Smooth muscle cell of the pulmonary artery (primary cell): ENCODE results near the gene MTFP1. TPM values are rescaled to one million over a fixed set of nuclear protein-coding genes. Genes with fewer than 3 reads are reported as not detected.

ENCODE experiments used
- total RNA-seq: library from RNA; depleted of rRNA; stranded (reverse); fragments of >200 nt; gene quantifications from 2 replicates; pipeline ENCODE4 v1.2.3, GENCODE V29; 2014

Gene MTFP1, protein sequence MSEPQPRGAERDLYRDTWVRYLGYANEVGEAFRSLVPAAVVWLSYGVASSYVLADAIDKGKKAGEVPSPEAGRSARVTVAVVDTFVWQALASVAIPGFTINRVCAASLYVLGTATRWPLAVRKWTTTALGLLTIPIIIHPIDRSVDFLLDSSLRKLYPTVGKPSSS
- 5.4 and 10.4 TPM in 2 replicates for total RNA-seq

GRCh38 chr22:30425616-30426387 lies at the start of gene MTFP1:
TSS of gene MTFP1 (plus strand) at chr22:30425768. CDS start at chr22:30425880, 112 bp downstream.

DNA sequence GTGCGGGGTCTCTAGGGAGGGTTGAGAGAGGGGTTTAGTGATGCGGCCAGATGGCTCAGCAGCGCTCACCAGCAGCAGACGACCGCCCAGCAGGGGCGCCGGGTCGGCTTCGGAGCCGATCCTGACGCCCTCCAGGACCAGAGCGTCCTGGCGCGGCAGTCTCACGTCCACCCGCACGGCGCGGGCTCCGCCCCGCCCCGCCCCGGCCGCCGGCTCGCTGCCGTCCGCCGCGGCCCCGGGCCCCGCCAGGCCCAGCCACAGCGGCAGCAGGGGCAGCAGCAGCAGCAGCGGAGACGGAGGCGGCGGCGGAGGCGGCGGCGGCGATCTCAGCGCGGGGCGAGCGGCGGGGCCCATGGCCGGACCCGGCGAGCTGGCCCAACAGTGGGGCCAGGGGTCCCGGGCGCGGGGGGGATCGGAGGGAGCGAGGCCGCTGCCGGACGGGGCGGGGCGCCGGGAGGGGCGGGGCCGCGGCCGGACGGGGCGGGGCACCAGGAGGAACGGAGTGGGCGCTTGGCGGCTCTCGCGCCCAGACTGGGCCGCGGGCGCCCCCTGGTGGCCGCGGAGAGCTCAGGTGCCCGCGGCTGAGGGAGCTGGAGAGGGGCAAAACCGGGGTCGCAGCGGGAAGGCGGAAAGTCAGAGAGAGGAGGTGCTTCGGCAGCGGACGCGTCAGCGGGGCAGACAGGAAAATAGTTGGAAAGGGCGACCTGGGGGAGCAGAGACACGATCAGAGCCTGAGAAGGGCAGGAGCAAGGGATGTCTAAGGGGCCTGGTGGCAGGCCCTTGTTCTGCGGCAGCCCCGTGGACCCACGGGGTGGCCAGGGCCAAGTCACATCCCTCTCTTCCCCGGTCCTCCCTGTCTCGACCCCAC lies 38.4 kb upstream of the MTFP1 start, which contains the start of gene RNF215:
TSS of gene RNF215 (minus strand) at position 452 of the 868 bp plus-strand sequence. CDS start at position 354, 98 bp downstream.

GRCh38 chr22:30396871-30397655 lies 28.5 kb upstream of the MTFP1 start, which contains the start of gene SEC14L2:
TSS of gene SEC14L2 (plus strand) at chr22:30397018. CDS start at chr22:30397117, 99 bp downstream.

GRCh38 chr22:30471616-30472318 lies 46.2 kb downstream of the MTFP1 start, which contains the start of gene SEC14L3:
TSS of gene SEC14L3 (minus strand) at chr22:30472017. CDS start at chr22:30471958, 59 bp downstream.

Other genes starting within 250 kb of the MTFP1 start
- gene LIF, start 179.0 kb upstream of the MTFP1 start, total RNA-seq: 46.1 and 47.4 TPM in 2 replicates
- not detected in 2 replicates for gene OSM, start 158.9 kb upstream of the MTFP1 start, total RNA-seq
- gene CASTOR1, start 136.3 kb upstream of the MTFP1 start, total RNA-seq: 7.5 and 10.4 TPM in 2 replicates
- 13.7 and 14.1 TPM in 2 replicates for gene TBC1D10A, start 98.8 kb upstream of the MTFP1 start, total RNA-seq
- gene SF3A1, start 68.9 kb upstream of the MTFP1 start, total RNA-seq: 29.3 and 39.6 TPM in 2 replicates
- gene CCDC157, start 68.8 kb upstream of the MTFP1 start, total RNA-seq: 1.8 and 2.2 TPM in 2 replicates
- gene RNF215, start 38.4 kb upstream of the MTFP1 start, total RNA-seq: 30.5 and 42.6 TPM in 2 replicates
- 12.7 and 15.9 TPM in 2 replicates for gene SEC14L2, start 28.8 kb upstream of the MTFP1 start, total RNA-seq
- not detected in 2 replicates for gene SEC14L3, start 46.2 kb downstream of the MTFP1 start, total RNA-seq
- gene SEC14L4, start 79.9 kb downstream of the MTFP1 start, total RNA-seq: 0.07 and 0.13 TPM in 2 replicates
- gene SEC14L6, start 121.0 kb downstream of the MTFP1 start, total RNA-seq: 0.20 and 0.40 TPM in 2 replicates
- 0.23 and 0.39 TPM in 2 replicates for gene GAL3ST1, start 148.9 kb downstream of the MTFP1 start, total RNA-seq
- 72.5 and 83.5 TPM in 2 replicates for gene PES1, start 166.1 kb downstream of the MTFP1 start, total RNA-seq
- gene TCN2, start 181.4 kb downstream of the MTFP1 start, total RNA-seq: 5.5 and 7.4 TPM in 2 replicates
- 16.5 and 20.5 TPM in 2 replicates for gene SLC35E4, start 210.0 kb downstream of the MTFP1 start, total RNA-seq
- gene DUSP18, start 242.1 kb downstream of the MTFP1 start, total RNA-seq: 10.0 and 10.4 TPM in 2 replicates